Vagina (tissue), 2 donors: ENCODE results near the gene GPR18.

ENCODE experiments used
- CTCF ChIP-seq, 3 experiments: fragments of 450-650 bp in 2 of 3; fragments of 200-600 bp in 1 of 3; sonication (generic) in 1 of 3; IDR thresholded peaks; one replicate each; pipeline ENCODE4 v1.5.1; 2017 to 2019; ENCODE audit warnings: antibody characterized with exemption in 3 of 3, mild to moderate bottlenecking in 2 of 3, moderate library complexity in 2 of 3
- POLR2AphosphoS5 ChIP-seq, 2 donors: sonication (generic); formaldehyde crosslinking; IDR thresholded peaks; one replicate each; pipeline ENCODE4 v1.9.0; 2017; ENCODE audit warnings: antibody characterized with exemption in 2 of 2, mild to moderate bottlenecking in 2 of 2, low read depth in 1 of 2; ENCODE audit not compliant: insufficient read depth in 1 of 2

- TF ChIP-seq CTCF (IDR thresholded peaks at IDR 0.05), result no peak
- TF ChIP-seq POLR2AphosphoS5 (IDR thresholded peaks at IDR 0.05; ENCODE audit: insufficient read depth in 1 of 2, low read depth in 1 of 2), result no peak
These were observed 29.4 kb upstream of the GPR18 start for GRCh38 chr13:99287551-99287950.
